H1 (cell line): ENCODE data around the gene ITPR3. TPM values are rescaled to one million over a fixed set of nuclear protein-coding genes. Genes with fewer than 3 reads are reported as not detected.

Experiments
- CTCF ChIA-PET: fragments of 300-600 bp; sonication (Branson Sonifier 250); formaldehyde crosslinking; loops from one replicate; lab custom pipeline; 2021; ENCODE audit not compliant: partially characterized antibody; lab: Charles Lee
- POLR2A ChIA-PET: fragments of 300-600 bp; sonication (Branson Sonifier 250); formaldehyde crosslinking; loops from one replicate; lab custom pipeline; 2021; ENCODE audit warnings: inconsistent platforms; ENCODE audit not compliant: partially characterized antibody; lab: Charles Lee
- DNase-seq, 2 experiments: peaks; one replicate each; pipeline versions ENCODE4 v3.0.0 to v3.0.0-alpha.2; 2010 to 2022; ENCODE audit warnings: low spot score in 2 of 2, low read depth in 1 of 2, mixed read lengths in 1 of 2
- FAIRE-seq: peaks from 2 replicates; lab custom pipeline; 2011; peaks lifted over from hg19 to GRCh38; lab: Jason Lieb, UNC
- H2AFZ ChIP-seq: 2 replicates; pipeline ENCODE4 v1.8.1; 2012; ENCODE audit warnings: low read length, inconsistent platforms
- H2AK5ac ChIP-seq: 2 replicates; pipeline ENCODE4 v1.6.1; 2013; ENCODE audit warnings: low read depth, low read length
- H2BK120ac ChIP-seq: replicated peaks from 2 replicates; pipeline ENCODE3; 2013; ENCODE audit warnings: low read depth, low read length, inconsistent platforms
- H2BK12ac ChIP-seq: 2 replicates; pipeline ENCODE4 v1.6.1; 2013; ENCODE audit warnings: low read depth, low read length
- H2BK15ac ChIP-seq: 2 replicates; pipeline ENCODE4 v1.6.1; 2013; ENCODE audit warnings: low read length
- H2BK20ac ChIP-seq: 2 replicates; pipeline ENCODE4 v1.6.1; 2013; ENCODE audit warnings: low read length
- H2BK5ac ChIP-seq: 2 replicates; pipeline ENCODE4 v1.6.1; 2013; ENCODE audit warnings: low read depth, low read length
- H3K14ac ChIP-seq: 2 replicates; pipeline ENCODE4 v1.6.1; 2013; ENCODE audit warnings: inconsistent platforms; ENCODE audit not compliant: insufficient read length
- H3K18ac ChIP-seq: 2 replicates; pipeline ENCODE4 v1.6.1; 2013; ENCODE audit warnings: low read length; ENCODE audit errors: extremely low read depth
- H3K23ac ChIP-seq: 2 replicates; pipeline ENCODE4 v1.6.1; 2013; ENCODE audit warnings: inconsistent platforms; ENCODE audit not compliant: insufficient read length
- H3K23me2 ChIP-seq: 2 replicates; pipeline ENCODE4 v1.6.1; 2013; ENCODE audit warnings: low read depth, low read length
- H3K27ac ChIP-seq: 2 replicates; pipeline ENCODE4 v1.6.1; 2011; ENCODE audit warnings: low read depth, low read length, inconsistent platforms
- H3K27me3 ChIP-seq, 4 experiments: replicated peaks in 1 of 4; 1 replicate in 1 of 4; 2 replicates in 3 of 4; pipeline versions ENCODE4 v1.6.1 to v1.8.1; 2011 to 2013; ENCODE audit warnings: low read length in 3 of 4, mild to moderate bottlenecking in 3 of 4, inconsistent platforms in 2 of 4, mixed read lengths in 2 of 4, moderate library complexity in 1 of 4; ENCODE audit not compliant: control insufficient read depth in 3 of 4, insufficient read depth in 3 of 4; ENCODE audit errors: extremely low read depth in 1 of 4
- H3K36me3 ChIP-seq, 4 experiments: 2 replicates each; pipeline versions ENCODE4 v1.6.1 to v1.8.1; 2011 to 2013; ENCODE audit warnings: mild to moderate bottlenecking in 4 of 4, low read length in 3 of 4, moderate library complexity in 2 of 4, control low read depth in 1 of 4, inconsistent platforms in 1 of 4; ENCODE audit not compliant: insufficient read depth in 4 of 4, control insufficient read depth in 2 of 4
- H3K4ac ChIP-seq: replicated peaks from 2 replicates; pipeline ENCODE3; 2013; ENCODE audit warnings: low read length, low read depth, mixed read lengths, inconsistent platforms; ENCODE audit not compliant: insufficient read length
- H3K4me1 ChIP-seq, 4 experiments: replicated peaks in 1 of 4; 1 replicate in 1 of 4; 2 replicates in 3 of 4; pipeline versions ENCODE4 v1.6.1 to v1.8.1; 2011 to 2013; ENCODE audit warnings: low read length in 3 of 4, inconsistent platforms in 2 of 4, mixed read lengths in 1 of 4; ENCODE audit not compliant: insufficient read depth in 4 of 4, control insufficient read depth in 3 of 4
- H3K4me2 ChIP-seq, 2 experiments: 2 replicates each; pipeline versions ENCODE4 v1.6.1 to v1.8.1; 2011 to 2013; ENCODE audit warnings: low read depth in 2 of 2, low read length in 2 of 2, control low read depth in 1 of 2, inconsistent platforms in 1 of 2, mild to moderate bottlenecking in 1 of 2; ENCODE audit not compliant: insufficient read depth in 1 of 2
- H3K4me3 ChIP-seq, 4 experiments: fragments of 200-600, 300-600 bp in 1 of 4; sonication (generic), shearing (Covaris generic), sonication (Bioruptor Twin) in 1 of 4; 2 replicates each; pipeline versions ENCODE4 v1.5.1 to v1.8.1; 2011 to 2016; ENCODE audit warnings: low read length in 4 of 4, low read depth in 3 of 4, control low read depth in 2 of 4, inconsistent platforms in 2 of 4, mild to moderate bottlenecking in 2 of 4, mixed read lengths in 1 of 4, moderate library complexity in 1 of 4; ENCODE audit not compliant: insufficient read depth in 2 of 4; ENCODE audit errors: extremely low read depth in 1 of 4
- H3K56ac ChIP-seq: replicated peaks from 2 replicates; pipeline ENCODE3; 2013; ENCODE audit warnings: low read depth, mild to moderate bottlenecking, mixed read lengths, low read length, inconsistent platforms; ENCODE audit not compliant: insufficient read length
- H3K79me1 ChIP-seq: 2 replicates; pipeline ENCODE4 v1.6.1; 2013; ENCODE audit warnings: low read depth, low read length, control low read depth
- H3K79me2 ChIP-seq, 2 experiments: 2 replicates each; pipeline versions ENCODE4 v1.6.1 to v1.8.1; 2012 to 2013; ENCODE audit warnings: low read length in 2 of 2, mild to moderate bottlenecking in 2 of 2, inconsistent platforms in 1 of 2; ENCODE audit not compliant: insufficient read depth in 2 of 2, control insufficient read depth in 1 of 2
- H3K9ac ChIP-seq, 4 experiments: replicated peaks in 1 of 4; 1 replicate in 1 of 4; 2 replicates in 3 of 4; pipeline versions ENCODE4 v1.6.1 to v1.8.1; 2011 to 2013; ENCODE audit warnings: low read depth in 3 of 4, low read length in 3 of 4, control low read depth in 2 of 4, mild to moderate bottlenecking in 2 of 4, moderate library complexity in 2 of 4, inconsistent platforms in 1 of 4; ENCODE audit errors: extremely low read depth in 1 of 4
- H3K9me3 ChIP-seq, 2 experiments: 2 replicates each; pipeline versions ENCODE4 v1.6.1 to v1.8.1; 2012 to 2013; ENCODE audit warnings: mild to moderate bottlenecking in 2 of 2, moderate library complexity in 2 of 2, control low read depth in 1 of 2, inconsistent platforms in 1 of 2, low read depth in 1 of 2, low read length in 1 of 2, mixed read lengths in 1 of 2; ENCODE audit not compliant: insufficient read depth in 2 of 2
- H4K20me1 ChIP-seq, 2 experiments: replicated peaks in 1 of 2; 2 replicates each; pipeline versions ENCODE3 to v1.8.1; 2011 to 2013; ENCODE audit warnings: inconsistent platforms in 2 of 2, low read length in 2 of 2, mild to moderate bottlenecking in 1 of 2; ENCODE audit not compliant: insufficient read depth in 2 of 2, control insufficient read depth in 1 of 2
- H4K5ac ChIP-seq: 2 replicates; pipeline ENCODE4 v1.6.1; 2013; ENCODE audit warnings: low read length, low read depth, mixed read lengths, inconsistent platforms; ENCODE audit not compliant: insufficient read length
- H4K8ac ChIP-seq: 2 replicates; pipeline ENCODE4 v1.8.0; 2013; ENCODE audit warnings: mild to moderate bottlenecking, moderate library complexity, low read length, inconsistent platforms; ENCODE audit not compliant: insufficient read depth; ENCODE audit errors: extremely low read depth
- H4K91ac ChIP-seq: replicated peaks from 2 replicates; pipeline ENCODE3; 2013; ENCODE audit warnings: low read length, mixed read lengths, inconsistent platforms; ENCODE audit not compliant: insufficient read length
- SUZ12 ChIP-seq: fragments of 200-600 bp; sonication (generic); IDR thresholded peaks from 2 replicates; pipeline ENCODE4 v1.6.1; 2012; ENCODE audit warnings: mild to moderate bottlenecking, inconsistent platforms, low read length, moderate library complexity, mixed read lengths
- WGBS, 2 experiments: shearing (Covaris generic) in 1 of 2; methylation state at CpG; one replicate each; pipeline versions ENCODE4 v1.1.6 to v1.1.7; 2013 to 2015; ENCODE audit warnings: low lambda C conversion rate in 2 of 2, mixed read lengths in 2 of 2, inconsistent platforms in 1 of 2, low coverage in 1 of 2, missing lambda C conversion rate in 1 of 2; ENCODE audit not compliant: insufficient replicate concordance in 2 of 2, insufficient coverage in 1 of 2, insufficient read length in 1 of 2; ENCODE audit errors: extremely low coverage in 1 of 2, missing lambda C conversion rate in 1 of 2; 5-methylcytosine and 5-hydroxymethylcytosine counted together
- polyA plus RNA-seq, 7 experiments: library from polyadenylated mRNA; depleted of rRNA in 3 of 7; stranded (reverse) in 5 of 7; unstranded in 2 of 7; fragments of >200 nt in 5 of 7; fragments of 200-250 nt in 2 of 7; gene quantifications; 1 replicate in 5 of 7; 2 replicates in 1 of 7; 4 replicates in 1 of 7; pipeline versions ENCODE4 v1.2.1 to v1.2.3, GENCODE V29; 2011 to 2013; ENCODE audit warnings: missing spikeins in 2 of 7, mixed read lengths in 2 of 7
- total RNA-seq: library from RNA; stranded (reverse); fragmentation: NEBNext Ultra II Directional; extraction: Animal tissue kit (Norgen Biotek cat#: 25700); gene quantifications from 2 replicates; pipeline ENCODE4 v1.2.1, GENCODE V29; 2021

The ITPR3 gene
- total and polyA plus RNA-seq, 2 of the 8 experiments (the other 6 are each of a cell fraction or from before 2014, with no cell fraction given) = 29.1 to 45.7 TPM

- Histone ChIP-seq H3K79me1 (no peaks in the 10 kb centered on the region), H3K36me3 (no peaks in the 10 kb centered on the region), H3K23me2 (no peaks in the 10 kb centered on the region), H3K79me2 (no peaks in the 10 kb centered on the region), H3K4me2 (no peak overlapping the region), H3K4me1 (peaks cover 1 to 8% (median 4%) of the 10 kb centered on the region in 4 experiments; a peak in 5 of 7 replicates), H2AFZ (no peak overlapping the region), H3K14ac (no peak overlapping the region), H3K4ac (no peak overlapping the region), H4K5ac (no peak overlapping the region), H2AK5ac (no peak overlapping the region), H3K27ac (no peak overlapping the region), H2BK20ac (no peak overlapping the region), H2BK15ac (no peak overlapping the region), H2BK5ac (no peak overlapping the region), H3K56ac (no peak overlapping the region), H3K23ac (no peak overlapping the region), H2BK120ac (no peak overlapping the region), H3K4me3 (no peak overlapping the region), H2BK12ac (no peak overlapping the region), H3K27me3 (no peaks in the 10 kb centered on the region), H3K9ac (no peak overlapping the region), H4K20me1 (no peaks in the 10 kb centered on the region), H3K18ac (no peak overlapping the region), H3K9me3 (no peaks in the 10 kb centered on the region), H4K8ac (no peak overlapping the region), H4K91ac (no peak overlapping the region)
- WGBS, 2 experiments = 88% methylated on average over 1 of the region's 1 CpG; no CpG with 5 or more reads in 1 of the 2 experiments
- no peak for FAIRE-seq
- ChIA-PET CTCF (interaction anchor here (0.8 to 2.0 kb wide), 5 partner anchors 10 to 136 kb away, joined by 3 to 8 read pairs (median 3); partner anchors contain the start of gene UQCC2), POLR2A (no interaction called here)
- DNase-seq = no peak
- no peak for TF ChIP-seq SUZ12
These were observed 99.9 kb downstream of the ITPR3 start for GRCh38 chr6:33720998-33721397.
